Smooth muscle cell (in vitro differentiated cells): ENCODE measurements around the gene AMH. TPM values are rescaled to one million over a fixed set of nuclear protein-coding genes. Genes with fewer than 3 reads are reported as not detected.

Experiments
- DNase-seq: peaks from one replicate; lab custom pipeline; 2025; ENCODE audit not compliant: unreplicated experiment; lab: John Stamatoyannopoulos, UW
- H2AFZ ChIP-seq: fragments of 200-600 bp; sonication (generic); 2 replicates; pipeline ENCODE4 v1.6.0; 2016; ENCODE audit warnings: antibody characterized with exemption, low read depth, mild to moderate bottlenecking
- H3F3A ChIP-seq: fragments of 200-600 bp; sonication (generic); 2 replicates; pipeline ENCODE4 v1.6.0; 2017; ENCODE audit warnings: antibody characterized with exemption, low read depth
- H3K27ac ChIP-seq: fragments of 200-600 bp; sonication (generic); 2 replicates; pipeline ENCODE4 v1.5.1; 2016; ENCODE audit warnings: low read depth, mild to moderate bottlenecking
- H3K27me3 ChIP-seq: fragments of 200-600 bp; sonication (generic); 2 replicates; pipeline ENCODE4 v1.6.1; 2016; ENCODE audit warnings: low read depth, mild to moderate bottlenecking
- H3K36me3 ChIP-seq: fragments of 200-600 bp; sonication (generic); 2 replicates; pipeline ENCODE4 v1.5.1; 2016; ENCODE audit warnings: low read depth
- H3K4me1 ChIP-seq: fragments of 200-600 bp; sonication (generic); 2 replicates; pipeline ENCODE4 v1.5.1; 2016; ENCODE audit warnings: low read depth
- H3K4me2 ChIP-seq: fragments of 200-600 bp; sonication (generic); 2 replicates; pipeline ENCODE4 v1.6.0; 2016; ENCODE audit warnings: mild to moderate bottlenecking
- H3K4me3 ChIP-seq: fragments of 200-600 bp; sonication (generic); 2 replicates; pipeline ENCODE4 v1.5.1; 2016; ENCODE audit warnings: mild to moderate bottlenecking
- H3K79me2 ChIP-seq: fragments of 200-600 bp; sonication (generic); 2 replicates; pipeline ENCODE4 v1.6.0; 2016; ENCODE audit warnings: low read depth, mild to moderate bottlenecking
- H3K9ac ChIP-seq: fragments of 200-600 bp; sonication (generic); 2 replicates; pipeline ENCODE4 v1.6.0; 2016; ENCODE audit warnings: low read depth
- H3K9me3 ChIP-seq: fragments of 200-600 bp; sonication (generic); replicated peaks from 2 replicates; pipeline ENCODE4 v1.5.1; 2016; ENCODE audit warnings: low read depth
- H4K20me1 ChIP-seq: fragments of 200-600 bp; sonication (generic); 2 replicates; pipeline ENCODE4 v1.6.0; 2016; ENCODE audit warnings: low read depth
- CTCF ChIP-seq: fragments of 200-600 bp; sonication (generic); IDR thresholded peaks from 2 replicates; pipeline ENCODE4 v1.5.1; 2017; ENCODE audit warnings: borderline replicate concordance, mild to moderate bottlenecking, antibody characterized with exemption; ENCODE audit not compliant: insufficient read depth, poor library complexity, severe bottlenecking
- WGBS: methylation state at CpG from one replicate; pipeline ENCODE4 v1.1.7; 2016; ENCODE audit warnings: low lambda C conversion rate; 5-methylcytosine and 5-hydroxymethylcytosine counted together
- polyA plus RNA-seq: library from polyadenylated mRNA; unstranded; fragments of >200 nt; fragmentation: Nextera tagmentation; extraction: Ambion mirVana; gene quantifications from 2 replicates; pipeline ENCODE4 v1.2.1, GENCODE V29; 2016
- total RNA-seq: library from RNA; depleted of rRNA; stranded (reverse); fragments of >200 nt; gene quantifications from 2 replicates; pipeline ENCODE4 v1.2.3, GENCODE V29; 2014

AMH gene
- total and polyA plus RNA-seq, 2 experiments from 2014 or later, result 2.9 to 12.6 TPM

GRCh38 chr19:2210987-2211740 is 38.0 kb upstream of the AMH start:
- Histone ChIP-seq H3K9ac (no peak overlapping the region), H2AFZ (no peak overlapping the region), H3K4me3 (no peak overlapping the region), H3K4me1 (peaks cover 6% of the 10 kb centered on the region), H3K27me3 (no peaks in the 10 kb centered on the region), H3K79me2 (no peaks in the 10 kb centered on the region), H3K4me2 (no peak overlapping the region), H3K27ac (no peak overlapping the region), H3K36me3 (peaks cover 5% of the 10 kb centered on the region), H3K9me3 (no peaks in the 10 kb centered on the region), H4K20me1 (peaks cover 11% of the 10 kb centered on the region), H3F3A (no peaks in the 10 kb centered on the region)
- no peak for TF ChIP-seq CTCF
- 97% methylated on average over 32 of the region's 33 CpGs for WGBS
- no peak for DNase-seq

GRCh38 chr19:2212861-2213711 is 36.0 kb upstream of the AMH start:
- Histone ChIP-seq H3K79me2 (no peaks in the 10 kb centered on the region), H3K27ac (no peak overlapping the region), H3K9me3 (no peaks in the 10 kb centered on the region), H3F3A (no peaks in the 10 kb centered on the region), H3K4me2 (no peak overlapping the region), H3K4me3 (no peak overlapping the region), H4K20me1 (peaks cover 3% of the 10 kb centered on the region), H3K27me3 (no peaks in the 10 kb centered on the region), H2AFZ (no peak overlapping the region), H3K36me3 (peaks cover 5% of the 10 kb centered on the region), H3K9ac (no peak overlapping the region), H3K4me1 (peaks cover 3% of the 10 kb centered on the region)
- DNase-seq, result no peak
- no peak for TF ChIP-seq CTCF
- WGBS, result 95% methylated on average over 21 of the region's 21 CpGs

GRCh38 chr19:2213799-2214198 is 35.3 kb upstream of the AMH start:
- TF ChIP-seq CTCF, result no peak
- Histone ChIP-seq H3K4me1 (no peaks in the 10 kb centered on the region), H3K27me3 (no peaks in the 10 kb centered on the region), H3K79me2 (no peaks in the 10 kb centered on the region), H2AFZ (no peak overlapping the region), H3F3A (no peaks in the 10 kb centered on the region), H3K36me3 (peaks cover 5% of the 10 kb centered on the region), H3K4me3 (no peak overlapping the region), H3K9ac (no peak overlapping the region), H3K9me3 (no peaks in the 10 kb centered on the region), H4K20me1 (no peaks in the 10 kb centered on the region), H3K27ac (no peak overlapping the region), H3K4me2 (no peak overlapping the region)
- 95% methylated on average over 24 of the region's 26 CpGs for WGBS
- no peak for DNase-seq
